PFSK-1 (cell line): Measurements from ENCODE around the gene FANK1.

Source experiments
- FOXP2 ChIP-seq: optimal IDR thresholded peaks from 2 replicates; pipeline ENCODE3; 2011; ENCODE audit warnings: borderline replicate concordance, control low read depth, inconsistent platforms; ENCODE audit not compliant: insufficient read depth; ENCODE audit errors: extremely low read length, extremely low read depth
- POLR2AphosphoS5 ChIP-seq: IDR thresholded peaks from 2 replicates; pipeline ENCODE4 v1.6.1; 2012; ENCODE audit warnings: low read depth, mild to moderate bottlenecking, control low read depth, low read length, moderate library complexity
- SIN3A ChIP-seq: IDR thresholded peaks from 2 replicates; pipeline ENCODE4 v1.6.1; 2012; ENCODE audit warnings: mild to moderate bottlenecking, low read length, moderate library complexity, borderline replicate concordance; ENCODE audit not compliant: insufficient read depth
- TAF1 ChIP-seq: IDR thresholded peaks from 2 replicates; pipeline ENCODE4 v1.6.1; 2012; ENCODE audit warnings: low read length, control low read depth, borderline replicate concordance; ENCODE audit not compliant: insufficient read depth
- TF ChIP-seq, protein P1 (sequence below), 2 experiments: IDR thresholded peaks; 2 replicates each; pipeline versions ENCODE4 v1.6.1 to v1.8.0; 2011 to 2012; ENCODE audit warnings: low read depth in 2 of 2, low read length in 2 of 2, control low read depth in 1 of 2, inconsistent platforms in 1 of 2, mild to moderate bottlenecking in 1 of 2, moderate library complexity in 1 of 2; ENCODE audit not compliant: insufficient read depth in 1 of 2

The FANK1 gene

DNA sequence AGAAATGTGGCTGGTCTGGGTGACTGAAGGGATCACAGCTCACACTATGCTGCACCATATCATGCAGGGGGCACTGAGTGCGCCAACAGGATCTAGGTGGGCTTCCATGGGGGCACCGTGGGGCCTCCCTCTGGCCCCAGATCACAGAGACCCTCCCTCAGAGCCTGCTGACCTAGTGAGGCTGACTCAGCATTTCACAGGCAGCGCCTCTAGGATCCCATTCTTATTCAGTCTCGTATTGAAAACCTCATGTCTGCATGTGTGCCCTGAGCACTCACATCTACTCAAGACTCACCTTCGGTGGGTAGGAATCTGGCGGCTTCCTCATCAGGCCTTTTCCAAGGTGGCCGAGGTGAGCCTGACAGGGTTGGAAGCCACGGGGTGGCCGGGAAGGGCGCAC is 141.6 kb downstream of the FANK1 start:
- TF ChIP-seq SIN3A: no peak
- no peak for TF ChIP-seq FOXP2
- TF ChIP-seq POLR2AphosphoS5: no peak
- TF ChIP-seq, protein P1, sequence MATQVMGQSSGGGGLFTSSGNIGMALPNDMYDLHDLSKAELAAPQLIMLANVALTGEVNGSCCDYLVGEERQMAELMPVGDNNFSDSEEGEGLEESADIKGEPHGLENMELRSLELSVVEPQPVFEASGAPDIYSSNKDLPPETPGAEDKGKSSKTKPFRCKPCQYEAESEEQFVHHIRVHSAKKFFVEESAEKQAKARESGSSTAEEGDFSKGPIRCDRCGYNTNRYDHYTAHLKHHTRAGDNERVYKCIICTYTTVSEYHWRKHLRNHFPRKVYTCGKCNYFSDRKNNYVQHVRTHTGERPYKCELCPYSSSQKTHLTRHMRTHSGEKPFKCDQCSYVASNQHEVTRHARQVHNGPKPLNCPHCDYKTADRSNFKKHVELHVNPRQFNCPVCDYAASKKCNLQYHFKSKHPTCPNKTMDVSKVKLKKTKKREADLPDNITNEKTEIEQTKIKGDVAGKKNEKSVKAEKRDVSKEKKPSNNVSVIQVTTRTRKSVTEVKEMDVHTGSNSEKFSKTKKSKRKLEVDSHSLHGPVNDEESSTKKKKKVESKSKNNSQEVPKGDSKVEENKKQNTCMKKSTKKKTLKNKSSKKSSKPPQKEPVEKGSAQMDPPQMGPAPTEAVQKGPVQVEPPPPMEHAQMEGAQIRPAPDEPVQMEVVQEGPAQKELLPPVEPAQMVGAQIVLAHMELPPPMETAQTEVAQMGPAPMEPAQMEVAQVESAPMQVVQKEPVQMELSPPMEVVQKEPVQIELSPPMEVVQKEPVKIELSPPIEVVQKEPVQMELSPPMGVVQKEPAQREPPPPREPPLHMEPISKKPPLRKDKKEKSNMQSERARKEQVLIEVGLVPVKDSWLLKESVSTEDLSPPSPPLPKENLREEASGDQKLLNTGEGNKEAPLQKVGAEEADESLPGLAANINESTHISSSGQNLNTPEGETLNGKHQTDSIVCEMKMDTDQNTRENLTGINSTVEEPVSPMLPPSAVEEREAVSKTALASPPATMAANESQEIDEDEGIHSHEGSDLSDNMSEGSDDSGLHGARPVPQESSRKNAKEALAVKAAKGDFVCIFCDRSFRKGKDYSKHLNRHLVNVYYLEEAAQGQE (IDR thresholded peaks at IDR 0.05; ENCODE audit: insufficient read depth in 1 of 2, low read depth in 2 of 2, low read length in 2 of 2): no peak
- no peak for TF ChIP-seq TAF1

DNA sequence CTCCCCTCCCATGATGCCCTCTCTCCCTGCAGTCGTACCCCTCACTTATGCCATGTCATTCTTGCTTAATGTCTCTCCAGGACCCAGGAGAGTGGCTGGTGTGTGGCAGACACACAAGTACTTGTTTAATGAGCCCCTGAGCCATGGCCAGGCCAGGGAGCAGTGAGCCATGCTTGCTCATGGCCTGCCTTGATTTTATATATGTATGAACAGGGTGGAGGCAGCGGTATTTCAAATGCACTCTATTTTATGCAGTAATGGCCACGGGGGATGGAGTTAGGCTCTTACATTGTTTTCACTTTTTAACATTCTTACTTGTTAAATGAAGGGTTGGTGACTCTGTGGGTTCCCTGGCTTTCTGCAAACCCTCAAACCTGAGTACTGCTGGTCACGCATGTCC is 144.8 kb downstream of the FANK1 start:
- TF ChIP-seq SIN3A (no peak), TAF1 (no peak), FOXP2 (no peak), POLR2AphosphoS5 (no peak)
- TF ChIP-seq, protein P1 (IDR thresholded peaks at IDR 0.05; ENCODE audit: insufficient read depth in 1 of 2, low read depth in 2 of 2, low read length in 2 of 2): no peak

DNA sequence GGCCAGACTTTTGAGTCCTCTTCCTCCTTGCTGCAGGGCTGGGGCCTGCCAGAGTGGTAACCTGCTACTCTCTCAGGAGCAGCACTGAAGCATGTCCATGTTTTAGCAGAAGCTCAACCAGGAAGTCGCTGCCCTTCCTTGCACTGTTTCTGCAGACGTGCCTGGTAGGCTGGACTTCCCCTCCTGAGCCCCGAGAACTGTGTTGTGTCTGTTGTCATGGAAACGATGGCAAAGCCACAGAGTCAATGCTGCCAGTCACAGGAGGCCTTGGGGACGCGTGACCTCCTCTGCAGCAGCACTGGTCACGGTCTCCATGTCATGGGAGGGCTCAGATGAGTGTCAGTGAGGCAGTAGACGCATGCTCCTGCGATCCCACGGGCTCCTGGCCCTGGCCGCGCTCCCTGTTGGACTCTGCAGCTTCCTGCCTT is 145.5 kb downstream of the FANK1 start:
- TF ChIP-seq, protein P1 (IDR thresholded peaks at IDR 0.05; ENCODE audit: insufficient read depth in 1 of 2, low read depth in 2 of 2, low read length in 2 of 2): no peak
- no peak for TF ChIP-seq SIN3A
- TF ChIP-seq POLR2AphosphoS5: no peak
- no peak for TF ChIP-seq FOXP2
- no peak for TF ChIP-seq TAF1

DNA sequence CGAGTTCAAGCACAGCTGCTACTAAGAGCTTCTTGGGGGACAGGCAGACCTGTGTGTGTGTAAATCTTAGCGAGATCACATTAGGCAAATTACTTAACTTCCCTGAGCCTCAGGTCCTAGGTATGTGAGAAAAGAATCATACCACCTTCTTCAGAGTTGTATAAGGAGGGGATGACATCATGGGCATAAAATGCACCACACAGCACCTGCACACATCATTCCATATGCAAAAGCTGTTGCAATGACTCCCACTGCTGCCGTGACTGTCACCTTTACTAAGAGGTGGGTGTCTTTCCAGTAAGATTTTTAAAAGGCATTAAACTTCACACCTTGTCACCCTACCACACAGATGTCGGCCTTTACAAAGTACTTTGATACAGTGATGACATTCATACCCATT is 146.0 kb downstream of the FANK1 start:
- TF ChIP-seq SIN3A (no peak), FOXP2 (no peak), TAF1 (no peak)

DNA sequence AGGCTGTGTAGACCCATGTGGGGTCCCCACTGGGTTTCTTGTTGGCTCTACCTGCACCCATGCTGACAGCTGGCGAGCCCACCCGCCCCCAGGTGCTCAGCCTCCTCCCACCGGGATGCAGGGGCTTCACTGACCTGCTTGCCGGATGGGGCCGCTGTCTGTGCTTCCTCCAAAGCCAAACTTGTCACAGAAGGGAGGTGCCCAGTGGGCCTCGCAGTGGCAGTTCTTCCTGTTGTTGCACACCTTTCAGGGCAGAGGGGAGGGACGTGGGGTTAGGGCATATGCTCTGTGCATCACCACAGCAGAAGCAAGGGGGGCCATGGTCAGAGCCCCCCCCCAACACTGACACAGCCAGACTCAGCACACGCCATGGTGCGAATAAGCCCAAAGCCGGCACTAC is 146.5 kb downstream of the FANK1 start:
- no peak for TF ChIP-seq SIN3A
- TF ChIP-seq POLR2AphosphoS5: no peak
- TF ChIP-seq TAF1: no peak
- TF ChIP-seq FOXP2: no peak
- TF ChIP-seq, protein P1 (IDR thresholded peaks at IDR 0.05; ENCODE audit: insufficient read depth in 1 of 2, low read depth in 2 of 2, low read length in 2 of 2): no peak
